ENCODE results near the gene MAML3.

Gene MAML3

DNA sequence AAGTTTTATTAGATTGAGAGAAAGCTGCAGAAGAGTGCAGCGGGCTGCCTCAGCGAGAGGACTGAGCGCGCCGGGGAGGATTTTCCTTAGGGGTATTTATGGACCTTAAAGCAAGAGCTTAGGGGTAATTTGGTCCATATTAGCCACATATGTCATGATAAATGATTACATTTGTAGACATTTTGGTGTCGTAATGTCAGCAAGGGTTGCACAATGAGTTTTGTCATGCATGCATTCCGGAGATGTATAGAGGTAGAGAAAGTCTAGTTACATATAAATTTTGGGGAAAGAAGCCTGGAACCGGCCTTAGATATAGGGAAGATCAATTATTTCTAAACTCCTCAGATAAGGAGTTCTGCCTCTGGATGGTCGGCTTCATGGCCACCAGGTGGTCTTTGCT lies 478.3 kb downstream of the MAML3 start:
- Mint-ChIP-seq H3K4me3 (peak overlapping the region; percentile 59), H3K27me3 (no peaks in the 10 kb centered on the region), H3K36me3 (ENCODE audit: low read depth) (peaks cover 59% of the 10 kb centered on the region), H3K27ac (peak overlapping the region; percentile 85), H3K9me3 (no peaks in the 10 kb centered on the region), H3K4me1 (ENCODE audit: low read depth) (peaks cover 48% of the 10 kb centered on the region)
- intact Hi-C loops (cut with micrococcal nuclease): loop anchor here (1.0 kb wide), 1 partner anchor 8 kb away; no protein-coding TSS in a partner anchor

DNA sequence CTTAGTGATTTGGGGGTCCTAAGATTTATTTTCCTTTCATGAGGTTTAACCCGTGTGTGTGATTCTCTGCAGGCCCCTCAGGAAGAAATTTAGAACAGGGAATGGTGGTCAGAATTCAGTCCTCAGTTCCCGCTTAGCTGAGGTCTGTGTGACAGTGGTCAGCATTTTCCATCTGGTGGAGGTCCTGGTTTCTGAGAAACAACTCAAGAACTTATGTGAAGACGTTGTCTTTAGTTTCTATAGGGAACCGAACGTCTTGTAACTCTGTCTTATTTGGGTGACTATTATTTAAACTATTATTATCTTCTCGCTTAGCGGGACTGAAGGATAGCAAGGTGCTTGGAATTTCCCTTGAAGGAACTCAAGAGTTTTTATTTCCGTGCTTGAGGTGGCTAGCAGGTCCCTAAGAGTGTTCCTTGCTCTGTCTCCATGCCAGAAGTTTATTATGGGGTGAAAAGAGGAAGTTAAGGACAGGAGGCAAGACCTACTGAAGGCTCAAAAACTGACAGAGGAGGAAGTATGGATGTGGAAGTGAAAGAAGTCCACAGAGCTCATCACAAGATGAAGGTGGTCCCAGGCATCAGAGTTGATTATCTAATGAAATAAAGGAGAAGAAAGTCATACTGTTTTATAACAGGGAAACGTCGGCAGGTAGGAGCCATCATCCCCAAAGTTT lies 479.0 kb downstream of the MAML3 start:
- peak overlapping the region; percentile 85 for H3K27ac Mint-ChIP-seq
- intact Hi-C loops (cut with micrococcal nuclease): loop anchor here (1.0 kb wide), 1 partner anchor 8 kb away; no protein-coding TSS in a partner anchor
- H3K9me3 Mint-ChIP-seq: no peaks in the 10 kb centered on the region
- peaks cover 53% of the 10 kb centered on the region for H3K4me1 Mint-ChIP-seq (ENCODE audit: low read depth)
- H3K27me3 Mint-ChIP-seq: no peaks in the 10 kb centered on the region
- H3K36me3 Mint-ChIP-seq (ENCODE audit: low read depth): peaks cover 53% of the 10 kb centered on the region
- peak overlapping the region; percentile 59 for H3K4me3 Mint-ChIP-seq

- peak overlapping the region; percentile 27 for H3K27ac Mint-ChIP-seq
- H3K9me3 Mint-ChIP-seq: no peaks in the 10 kb centered on the region
- H3K4me3 Mint-ChIP-seq: no peak overlapping the region
- intact Hi-C loops (cut with micrococcal nuclease): no loop called here
- H3K4me1 Mint-ChIP-seq (ENCODE audit: low read depth): peaks cover 75% of the 10 kb centered on the region
- peaks cover 44% of the 10 kb centered on the region for H3K36me3 Mint-ChIP-seq (ENCODE audit: low read depth)
- H3K27me3 Mint-ChIP-seq: no peaks in the 10 kb centered on the region
These were observed 481.3 kb downstream of the MAML3 start for GRCh38 chr4:139672732-139673131.

DNA sequence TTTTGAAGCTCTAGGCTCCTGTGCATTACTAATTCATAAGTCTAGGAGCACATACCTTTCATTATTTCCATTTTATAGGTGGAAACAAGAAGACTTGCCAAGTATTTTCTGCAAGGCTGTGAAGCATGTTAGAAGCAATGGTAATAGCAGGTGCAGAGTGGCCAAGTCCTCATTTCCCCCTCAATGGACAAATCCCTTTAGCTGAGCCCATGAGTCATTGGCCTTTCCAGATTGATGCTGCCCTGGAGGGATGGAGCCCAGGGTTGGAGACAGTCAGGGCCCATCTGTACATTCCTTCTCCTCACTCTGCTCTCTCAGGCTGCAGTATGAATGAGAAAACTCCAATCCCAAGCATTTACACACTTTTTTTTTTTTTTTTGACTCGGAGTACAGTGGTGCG lies 481.8 kb downstream of the MAML3 start:
- no peaks in the 10 kb centered on the region for H3K9me3 Mint-ChIP-seq
- peak overlapping the region; percentile 27 for H3K27ac Mint-ChIP-seq
- no peaks in the 10 kb centered on the region for H3K27me3 Mint-ChIP-seq
- peaks cover 81% of the 10 kb centered on the region for H3K4me1 Mint-ChIP-seq (ENCODE audit: low read depth)
- intact Hi-C loops (cut with micrococcal nuclease): no loop called here
- H3K36me3 Mint-ChIP-seq (ENCODE audit: low read depth): peaks cover 40% of the 10 kb centered on the region
- H3K4me3 Mint-ChIP-seq: no peak overlapping the region

- H3K27ac Mint-ChIP-seq: no peak overlapping the region
- H3K27me3 Mint-ChIP-seq: no peaks in the 10 kb centered on the region
- H3K36me3 Mint-ChIP-seq (ENCODE audit: low read depth): peaks cover 44% of the 10 kb centered on the region
- intact Hi-C loops (cut with micrococcal nuclease): no loop called here
- H3K9me3 Mint-ChIP-seq: no peaks in the 10 kb centered on the region
- H3K4me1 Mint-ChIP-seq (ENCODE audit: low read depth): peaks cover 74% of the 10 kb centered on the region
- H3K4me3 Mint-ChIP-seq: no peak overlapping the region
These were observed 483.2 kb downstream of the MAML3 start for GRCh38 chr4:139670775-139671174.

GRCh38 chr4:139669890-139670289 lies 484.1 kb downstream of the MAML3 start:
- no peaks in the 10 kb centered on the region for H3K27me3 Mint-ChIP-seq
- intact Hi-C loops (cut with micrococcal nuclease): no loop called here
- peaks cover 73% of the 10 kb centered on the region for H3K4me1 Mint-ChIP-seq (ENCODE audit: low read depth)
- no peak overlapping the region for H3K4me3 Mint-ChIP-seq
- peaks cover 48% of the 10 kb centered on the region for H3K36me3 Mint-ChIP-seq (ENCODE audit: low read depth)
- no peaks in the 10 kb centered on the region for H3K9me3 Mint-ChIP-seq
- H3K27ac Mint-ChIP-seq: peak overlapping the region; percentile 6

DNA sequence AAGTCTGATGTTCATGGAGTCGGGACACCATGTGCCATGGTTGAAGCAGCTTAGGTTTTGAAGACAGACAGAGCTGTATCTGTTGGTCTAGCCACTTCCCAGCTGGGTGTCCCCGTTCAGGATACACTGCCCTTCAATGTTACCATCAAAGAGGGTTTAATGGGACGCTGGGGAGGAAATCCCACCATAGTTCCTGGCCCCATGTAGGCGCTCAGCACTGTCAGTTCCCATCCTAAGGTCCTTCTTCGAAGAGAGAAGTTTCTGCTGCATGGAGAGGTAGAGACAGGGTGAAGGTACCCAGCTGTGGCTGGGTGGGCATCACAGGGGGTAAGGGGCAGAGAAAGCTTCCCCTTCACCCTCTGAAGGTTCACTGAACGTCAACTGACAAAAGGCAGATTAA lies 484.6 kb downstream of the MAML3 start:
- no peaks in the 10 kb centered on the region for H3K9me3 Mint-ChIP-seq
- H3K4me3 Mint-ChIP-seq: no peak overlapping the region
- intact Hi-C loops (cut with micrococcal nuclease): no loop called here
- peaks cover 48% of the 10 kb centered on the region for H3K36me3 Mint-ChIP-seq (ENCODE audit: low read depth)
- peaks cover 68% of the 10 kb centered on the region for H3K4me1 Mint-ChIP-seq (ENCODE audit: low read depth)
- peak overlapping the region; percentile 43 for H3K27ac Mint-ChIP-seq
- H3K27me3 Mint-ChIP-seq: no peaks in the 10 kb centered on the region

DNA sequence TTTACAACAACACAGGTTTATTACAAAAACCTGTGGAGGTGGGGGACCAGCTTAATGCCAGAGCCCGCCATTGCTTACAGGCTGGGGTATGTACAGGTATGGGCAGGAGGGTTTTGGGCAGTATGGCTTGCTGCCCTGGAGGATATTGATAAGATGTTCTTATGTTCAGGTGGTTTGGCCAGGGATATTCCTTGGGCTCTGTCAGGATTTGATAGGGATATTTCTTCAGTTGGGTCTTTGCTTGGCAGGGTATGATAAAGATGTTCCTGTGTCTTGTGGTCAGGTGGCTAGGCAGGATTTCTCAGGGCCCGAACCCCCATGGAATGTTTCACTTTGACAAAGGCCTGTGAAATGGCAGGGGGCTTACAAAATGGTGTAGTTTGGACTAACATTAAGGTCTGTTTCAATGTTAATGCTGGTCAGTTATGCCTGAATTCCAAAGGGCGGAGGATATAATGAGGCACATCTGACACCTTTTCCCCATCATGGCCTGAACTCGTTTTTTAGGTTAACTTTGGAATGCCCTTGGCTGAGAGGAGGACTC lies 485.3 kb downstream of the MAML3 start:
- Mint-ChIP-seq H3K27ac (peak overlapping the region; percentile 43), H3K4me3 (no peak overlapping the region), H3K4me1 (ENCODE audit: low read depth) (peaks cover 62% of the 10 kb centered on the region), H3K9me3 (no peaks in the 10 kb centered on the region), H3K27me3 (no peaks in the 10 kb centered on the region), H3K36me3 (ENCODE audit: low read depth) (peaks cover 43% of the 10 kb centered on the region)
- intact Hi-C loops (cut with micrococcal nuclease): no loop called here

DNA sequence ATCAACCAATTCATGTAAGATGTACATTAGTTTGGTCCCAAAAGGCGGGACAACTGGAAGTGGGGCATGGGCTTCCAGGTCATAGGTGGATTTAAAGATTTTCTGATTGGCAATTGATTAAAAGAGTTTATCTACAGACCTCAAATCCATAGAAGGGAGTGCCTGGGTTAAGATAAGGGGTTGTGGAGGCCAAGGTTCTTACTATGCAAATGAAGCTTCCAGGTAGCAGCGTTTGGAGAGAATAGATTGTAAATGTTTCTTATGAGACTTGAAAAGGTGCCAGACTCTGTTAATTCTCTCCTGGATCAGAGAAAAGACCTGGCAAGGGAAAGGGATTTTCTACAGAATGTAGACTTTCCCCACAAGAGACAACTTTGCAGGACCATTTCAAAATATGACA lies 485.9 kb downstream of the MAML3 start:
- Mint-ChIP-seq H3K27ac (peak overlapping the region; percentile 97), H3K4me3 (no peak overlapping the region), H3K4me1 (ENCODE audit: low read depth) (peaks cover 57% of the 10 kb centered on the region), H3K36me3 (ENCODE audit: low read depth) (peaks cover 39% of the 10 kb centered on the region), H3K9me3 (no peaks in the 10 kb centered on the region), H3K27me3 (no peaks in the 10 kb centered on the region)
- intact Hi-C loops (cut with micrococcal nuclease): no loop called here
